Heart right ventricle (tissue), 16 donors: ENCODE data around the gene CACNA2D1. TPM values are rescaled to one million over a fixed set of nuclear protein-coding genes. Genes with fewer than 3 reads are reported as not detected.

Source experiments
- ATAC-seq, 8 donors: fragments of 200-7000 bp; cut with Tn5 transposase; one replicate each; pipeline ENCODE4 v1.9.1; 2020; ENCODE audit warnings: mild to moderate bottlenecking in 8 of 8, moderate library complexity in 8 of 8, moderate number of reproducible peaks in 1 of 8
- DNase-seq, 2 donors: peaks; one replicate each; pipeline ENCODE4 v3.0.0-alpha.2; 2020
- H3K27ac ChIP-seq, 10 donors: fragments of 200-600 bp; sonication (generic) in 2 of 10; one replicate each; pipeline versions ENCODE4 v1.5.0 to v1.8.0; 2020 to 2022; ENCODE audit warnings: mild to moderate bottlenecking in 3 of 10
- H3K27me3 ChIP-seq, 7 donors: fragments of 200-600 bp; one replicate each; pipeline ENCODE4 v1.8.0; 2021 to 2022; ENCODE audit warnings: mild to moderate bottlenecking in 2 of 7
- H3K36me3 ChIP-seq, 9 donors: fragments of 200-600 bp; sonication (generic) in 1 of 9; one replicate each; pipeline versions ENCODE4 v1.5.0 to v1.8.0; 2020 to 2022; ENCODE audit warnings: mild to moderate bottlenecking in 2 of 9
- H3K4me1 ChIP-seq, 9 donors: fragments of 200-600 bp; sonication (generic) in 1 of 9; one replicate each; pipeline versions ENCODE4 v1.5.0 to v1.8.0; 2020 to 2022; ENCODE audit warnings: mild to moderate bottlenecking in 4 of 9
- H3K4me3 ChIP-seq, 10 donors: fragments of 200-600 bp; sonication (generic) in 2 of 10; one replicate each; pipeline versions ENCODE4 v1.5.0 to v1.8.0; 2020 to 2022; ENCODE audit warnings: mild to moderate bottlenecking in 7 of 10, moderate library complexity in 2 of 10
- H3K9me3 ChIP-seq, 11 donors: fragments of 200-600 bp in 10 of 11; sonication (generic) in 2 of 11; one replicate each; pipeline versions ENCODE4 v1.5.0 to v1.8.0; 2013 to 2022; ENCODE audit warnings: mild to moderate bottlenecking in 2 of 11, control low read depth in 1 of 11, moderate library complexity in 1 of 11
- CTCF ChIP-seq, 9 donors: fragments of 200-600 bp; sonication (generic) in 2 of 9; IDR thresholded peaks; one replicate each; pipeline versions ENCODE4 v1.5.0 to v1.8.0; 2021 to 2022; ENCODE audit warnings: antibody characterized with exemption in 9 of 9, mild to moderate bottlenecking in 5 of 9, moderate library complexity in 1 of 9
- WGBS, 2 donors: extraction: QIAGEN DNeasy Blood & Tissue Kit; methylation state at CpG; one replicate each; pipeline ENCODE4 v1.1.7; 2013; ENCODE audit warnings: inconsistent platforms in 1 of 2; 5-methylcytosine and 5-hydroxymethylcytosine counted together
- intact Hi-C, 10 donors: fragments of 100-400 bp; cut with DNase I; formaldehyde crosslinking; loops; one replicate each; pipeline versions ENCODE4 v1.11.1 to v1.14.2; 2022
- polyA plus RNA-seq, 2 donors: library from polyadenylated mRNA; stranded (reverse); fragments of 200-250 nt; gene quantifications; one replicate each; pipeline ENCODE4 v1.2.3, GENCODE V29; 2013
- total RNA-seq, 10 donors: library from RNA; stranded (reverse); fragmentation: NEBNext Ultra II Directional in 3 of 10; extraction: Animal tissue kit (Norgen Biotek cat#: 25700) in 3 of 10; gene quantifications; one replicate each; pipeline versions ENCODE4 v1.2.1 to v1.2.4, GENCODE V29; 2021 to 2023
- donor health status: Arrhythmogenic right ventricular cardiomyopathy.
- donor health status: ischemic (EF 13 %, LVEDD 7.1; RV severe dilation, severe dysfunction).
- donor health status: healthy with polysubstance abuse.
- donor health status: DM: no; HTN: yes; CAD: no.
- donor health status: DM: no; HTN: no; CAD: no.
- donor health status: ischemic (EF 25% LVEDD 6.9; RV normal size, moderate dysfunction).
- donor health status: ischemic (EF 25% LVEDD 5.7; RV mildly dilated, moderate dysfunction).
- donor health status: healthy.
- donor health status: DM: yes; HTN: yes; CAD: no.
- donor health status: Ischemic cardiomyopathy.
- donor health status: ischemic (EF 35%, LVEDD 5.7; RV mildly dilated, moderate dysfunction).
- donor health status: nonischemic (EF 11% LVEDD 7.7; RV severe dilation, severe dysfunction).
- donor health status: DM: yes; HTN: yes; CAD: no.
- donor health status: PGD.
- donor health status: ischemic (EF 29% LVEDD 5.4; RV normal size, mild dysfunction).
- donor health status: nonischemic (EF 23%, LVEDD 6.1; RV moderate dilation, normal function).

The CACNA2D1 gene
- total and polyA plus RNA-seq, 12 donors = 7.0 to 131 (median 69.3) TPM

DNA sequence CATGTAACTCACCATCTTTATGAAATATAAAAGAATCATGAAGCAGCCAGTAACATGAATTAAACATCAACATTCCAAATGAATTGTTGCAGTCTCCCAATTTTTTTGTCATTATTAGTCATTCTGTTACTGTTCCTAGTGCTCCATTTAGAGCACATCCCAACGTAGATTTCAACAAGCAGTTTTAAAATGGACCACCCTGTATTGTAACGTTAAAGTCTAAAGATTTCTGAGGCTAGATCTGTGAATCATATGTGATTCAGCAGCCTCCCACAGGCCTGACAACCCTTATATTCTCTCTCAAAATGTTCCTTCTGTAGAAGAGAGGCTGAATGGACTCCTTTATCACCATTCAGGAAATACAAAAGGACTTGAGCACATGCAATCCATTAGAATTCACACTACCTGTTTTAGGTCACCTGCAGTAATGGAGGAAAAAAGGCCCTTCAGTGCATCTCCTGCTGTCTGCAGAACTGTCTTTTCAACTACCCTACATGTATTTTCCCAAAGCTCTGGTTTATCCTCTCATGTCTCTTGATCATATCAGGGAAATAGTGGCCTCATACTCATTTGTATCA is 81.4 kb downstream of the CACNA2D1 start:
- no peak overlapping the region for H3K4me3 ChIP-seq
- DNase-seq (no peak), ATAC-seq (peak in 1 of 8 donors; percentile 20)
- 64 to 75% methylated on average over 2 of the region's 2 CpGs for WGBS, 2 donors
- H3K36me3 ChIP-seq = no peaks in the 10 kb centered on the region
- intact Hi-C loops = no loop called here
- no peak overlapping the region for H3K27ac ChIP-seq
- no peaks in the 10 kb centered on the region for H3K9me3 ChIP-seq
- TF ChIP-seq CTCF (IDR thresholded peaks at IDR 0.05) = no peak
- no peaks in the 10 kb centered on the region for H3K27me3 ChIP-seq
- H3K4me1 ChIP-seq = peaks cover 3 to 38% (median 15%) of the 10 kb centered on the region in 9 donors

- no peak for TF ChIP-seq CTCF (IDR thresholded peaks at IDR 0.05)
Measured at GRCh38 chr7:82360591-82361368, 82.8 kb downstream of the CACNA2D1 start.

DNA sequence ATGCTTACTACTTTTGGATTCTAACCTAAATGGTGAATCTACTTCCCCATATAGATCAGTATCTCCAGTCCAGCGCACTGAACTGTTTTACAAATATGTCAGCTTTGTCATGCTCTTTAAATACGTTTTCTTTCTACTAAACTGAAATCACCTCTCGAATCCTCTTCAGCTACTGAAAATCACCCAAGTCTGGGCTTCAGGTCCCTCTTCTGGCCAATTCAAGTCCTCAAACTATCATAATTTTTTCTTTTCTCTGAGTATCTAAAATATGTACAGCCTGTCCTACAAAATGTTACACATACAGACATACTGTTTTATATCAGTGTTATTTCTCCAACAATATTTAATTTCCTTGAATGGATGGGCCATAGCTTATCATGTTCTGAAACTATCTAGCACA is 84.2 kb downstream of the CACNA2D1 start:
- no peak overlapping the region for H3K27ac ChIP-seq
- peaks cover 3 to 48% (median 15%) of the 10 kb centered on the region in 9 donors for H3K4me1 ChIP-seq
- no peaks in the 10 kb centered on the region for H3K9me3 ChIP-seq
- no peak for DNase-seq
- H3K27me3 ChIP-seq = no peaks in the 10 kb centered on the region
- no peak overlapping the region for H3K4me3 ChIP-seq
- ATAC-seq = no peak
- WGBS, 2 donors = 74 to 82% methylated on average over 3 of the region's 3 CpGs
- intact Hi-C loops = loop anchor here in 1 of 10 donors (10.0 kb wide), 1 partner anchor 125 kb away; no protein-coding TSS in a partner anchor
- TF ChIP-seq CTCF (IDR thresholded peaks at IDR 0.05) = peak in 3 of 9 donors; percentile 20 to 31 (median 29)
- no peaks in the 10 kb centered on the region for H3K36me3 ChIP-seq

More at GRCh38 chr7:82360591-82361368, 82.8 kb downstream of the CACNA2D1 start:
- Histone ChIP-seq H3K4me3 (no peak overlapping the region), H3K27ac (no peak overlapping the region), H3K27me3 (no peaks in the 10 kb centered on the region), H3K9me3 (no peaks in the 10 kb centered on the region), H3K36me3 (no peaks in the 10 kb centered on the region), H3K4me1 (peaks cover 3 to 48% (median 15%) of the 10 kb centered on the region in 9 donors)
- no peak for ATAC-seq
- WGBS, 2 donors = 25 to 39% methylated on average over 2 of the region's 2 CpGs
- DNase-seq = no peak
- intact Hi-C loops = no loop called here

DNA sequence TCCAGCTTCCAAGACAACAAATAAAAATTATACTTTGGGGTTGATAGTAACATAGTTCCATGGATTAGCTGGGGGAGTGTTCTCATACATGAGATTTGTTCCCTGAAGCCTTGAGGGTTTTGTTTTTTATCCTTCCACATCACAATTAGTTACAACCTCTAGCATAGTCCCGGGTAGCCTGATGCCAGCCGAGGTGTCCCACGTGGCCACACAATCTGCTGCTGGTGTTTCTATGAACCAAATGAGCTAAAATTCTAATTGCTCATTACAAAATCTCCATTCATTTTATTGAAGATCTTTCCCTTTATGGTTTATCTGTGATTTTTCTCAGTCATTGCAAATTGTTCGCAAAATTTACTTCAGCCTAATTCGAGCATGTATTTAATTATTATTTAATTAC is 84.7 kb downstream of the CACNA2D1 start:
- Histone ChIP-seq H3K4me3 (no peak overlapping the region), H3K27me3 (no peaks in the 10 kb centered on the region), H3K36me3 (no peaks in the 10 kb centered on the region), H3K9me3 (no peaks in the 10 kb centered on the region), H3K4me1 (peaks cover 3 to 45% (median 15%) of the 10 kb centered on the region in 9 donors), H3K27ac (no peak overlapping the region)
- 90 to 91% methylated on average over 5 of the region's 5 CpGs for WGBS, 2 donors
- ATAC-seq (no peak), DNase-seq (no peak)
- intact Hi-C loops = loop anchor here in 1 of 10 donors (10.0 kb wide), 1 partner anchor 124 kb away; no protein-coding TSS in a partner anchor
- no peak for TF ChIP-seq CTCF (IDR thresholded peaks at IDR 0.05)
